Calu3 (cell line): Measurements from ENCODE around the gene TRMT61B. TPM values are rescaled to one million over a fixed set of nuclear protein-coding genes. Genes with fewer than 3 reads are reported as not detected.

Experiments
- BruUV-seq: library from RNA; stranded (reverse); fragments of 400-500 nt; replicated peaks from 2 replicates; lab custom pipeline; 2021; lab: Mats Ljungman, UMichigan
- CTCF ChIA-PET: fragments of 300-600 bp; sonication (Branson Sonifier 250); formaldehyde crosslinking; loops from one replicate; lab custom pipeline; 2022; ENCODE audit warnings: antibody characterized with exemption; lab: Charles Lee
- DNase-seq: peaks from one replicate; pipeline ENCODE4 v3.0.0; 2022
- H3K27ac Mint-ChIP-seq: one replicate; pipeline ENCODE4 v1.8.0; 2022; ENCODE audit warnings: mixed read lengths; ENCODE audit not compliant: unreplicated experiment
- H3K27me3 Mint-ChIP-seq: one replicate; pipeline ENCODE4 v1.8.0; 2022; ENCODE audit warnings: mixed read lengths; ENCODE audit not compliant: unreplicated experiment
- H3K36me3 Mint-ChIP-seq: one replicate; pipeline ENCODE4 v1.8.0; 2022; ENCODE audit warnings: mild to moderate bottlenecking, moderate library complexity, mixed read lengths; ENCODE audit not compliant: insufficient read depth, unreplicated experiment
- H3K4me1 Mint-ChIP-seq: one replicate; pipeline ENCODE4 v1.8.0; 2022; ENCODE audit warnings: mild to moderate bottlenecking, low read depth, mixed read lengths; ENCODE audit not compliant: unreplicated experiment
- H3K4me3 Mint-ChIP-seq: one replicate; pipeline ENCODE4 v1.8.0; 2022; ENCODE audit warnings: mild to moderate bottlenecking, low read depth, moderate library complexity, mixed read lengths; ENCODE audit not compliant: unreplicated experiment
- H3K9me3 Mint-ChIP-seq: one replicate; pipeline ENCODE4 v1.8.0; 2022; ENCODE audit warnings: low read depth, mixed read lengths; ENCODE audit not compliant: unreplicated experiment
- intact Hi-C: fragments of 100-400 bp; cut with micrococcal nuclease; formaldehyde crosslinking; loops from one replicate; pipeline ENCODE4 v1.10.0; 2022; ENCODE audit not compliant: unreplicated experiment
- total RNA-seq: library from RNA; stranded (reverse); gene quantifications from 2 replicates; pipeline ENCODE4 v1.2.3, GENCODE V29; 2022
- TF ChIP-seq, protein P1 (sequence below): fragments of 200-600 bp; IDR thresholded peaks from one replicate; pipeline ENCODE4 v1.8.0; 2022; ENCODE audit warnings: antibody characterized with exemption; ENCODE audit not compliant: unreplicated experiment

TRMT61B gene
- total RNA-seq, 1 experiment from 2014 or later, result 17.0 TPM

DNA sequence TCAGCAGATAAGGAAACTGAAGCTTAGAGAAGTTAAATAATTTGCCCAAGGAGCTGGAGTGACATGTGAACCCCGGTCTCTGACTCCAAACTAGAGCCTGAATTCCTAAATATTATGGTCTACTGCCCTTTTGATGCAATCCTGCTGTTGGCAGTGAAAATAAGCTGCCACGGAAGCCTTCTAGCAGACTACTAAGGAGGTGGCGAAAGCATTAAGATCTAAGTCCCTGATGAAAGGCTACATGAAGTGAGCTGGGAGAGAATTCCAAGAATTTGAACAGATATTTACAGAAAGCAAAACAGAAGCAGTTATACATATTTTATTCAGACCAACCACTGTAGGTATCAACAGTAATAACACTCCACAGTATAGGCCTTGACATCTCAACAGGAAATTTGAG is 28.1 kb downstream of the TRMT61B start:
- intact Hi-C loops, result no loop called here
- H3K4me3 Mint-ChIP-seq, result no peak overlapping the region
- H3K27me3 Mint-ChIP-seq, result no peaks in the 10 kb centered on the region
- CTCF ChIA-PET, result no interaction called here
- DNase-seq, result no peak
- no peaks in the 10 kb centered on the region for H3K4me1 Mint-ChIP-seq
- H3K9me3 Mint-ChIP-seq, result no peaks in the 10 kb centered on the region
- no TSS peak for BruUV-seq
- peaks cover 5% of the 10 kb centered on the region for H3K36me3 Mint-ChIP-seq
- H3K27ac Mint-ChIP-seq, result no peak overlapping the region
- TF ChIP-seq, protein P1, sequence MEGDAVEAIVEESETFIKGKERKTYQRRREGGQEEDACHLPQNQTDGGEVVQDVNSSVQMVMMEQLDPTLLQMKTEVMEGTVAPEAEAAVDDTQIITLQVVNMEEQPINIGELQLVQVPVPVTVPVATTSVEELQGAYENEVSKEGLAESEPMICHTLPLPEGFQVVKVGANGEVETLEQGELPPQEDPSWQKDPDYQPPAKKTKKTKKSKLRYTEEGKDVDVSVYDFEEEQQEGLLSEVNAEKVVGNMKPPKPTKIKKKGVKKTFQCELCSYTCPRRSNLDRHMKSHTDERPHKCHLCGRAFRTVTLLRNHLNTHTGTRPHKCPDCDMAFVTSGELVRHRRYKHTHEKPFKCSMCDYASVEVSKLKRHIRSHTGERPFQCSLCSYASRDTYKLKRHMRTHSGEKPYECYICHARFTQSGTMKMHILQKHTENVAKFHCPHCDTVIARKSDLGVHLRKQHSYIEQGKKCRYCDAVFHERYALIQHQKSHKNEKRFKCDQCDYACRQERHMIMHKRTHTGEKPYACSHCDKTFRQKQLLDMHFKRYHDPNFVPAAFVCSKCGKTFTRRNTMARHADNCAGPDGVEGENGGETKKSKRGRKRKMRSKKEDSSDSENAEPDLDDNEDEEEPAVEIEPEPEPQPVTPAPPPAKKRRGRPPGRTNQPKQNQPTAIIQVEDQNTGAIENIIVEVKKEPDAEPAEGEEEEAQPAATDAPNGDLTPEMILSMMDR, result no peak

DNA sequence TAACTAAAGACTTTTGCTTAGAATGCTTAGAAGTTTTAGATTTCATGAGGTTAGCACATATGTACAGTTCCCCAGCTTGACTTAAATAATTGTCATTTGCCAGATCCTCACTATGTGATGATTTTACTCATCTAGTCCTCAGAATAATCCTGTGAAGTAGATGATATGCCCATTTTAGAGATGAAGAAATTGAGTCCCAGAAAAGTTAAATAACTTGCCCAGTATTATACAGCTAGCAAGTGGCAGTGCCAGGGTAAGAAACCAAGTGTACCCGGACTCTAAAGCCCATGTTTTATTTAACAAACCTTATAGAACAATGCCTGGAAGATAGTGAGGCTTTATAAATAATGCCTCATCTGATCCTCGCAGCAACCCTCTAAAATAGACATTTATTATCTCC is 31.1 kb downstream of the TRMT61B start:
- Mint-ChIP-seq H3K36me3 (peaks cover 5% of the 10 kb centered on the region), H3K4me1 (no peaks in the 10 kb centered on the region), H3K4me3 (no peak overlapping the region), H3K27me3 (no peaks in the 10 kb centered on the region), H3K27ac (no peak overlapping the region), H3K9me3 (no peaks in the 10 kb centered on the region)
- intact Hi-C loops, result no loop called here
- CTCF ChIA-PET, result no interaction called here
- TF ChIP-seq, protein P1, result no peak
- no peak for DNase-seq
- no TSS peak for BruUV-seq

DNA sequence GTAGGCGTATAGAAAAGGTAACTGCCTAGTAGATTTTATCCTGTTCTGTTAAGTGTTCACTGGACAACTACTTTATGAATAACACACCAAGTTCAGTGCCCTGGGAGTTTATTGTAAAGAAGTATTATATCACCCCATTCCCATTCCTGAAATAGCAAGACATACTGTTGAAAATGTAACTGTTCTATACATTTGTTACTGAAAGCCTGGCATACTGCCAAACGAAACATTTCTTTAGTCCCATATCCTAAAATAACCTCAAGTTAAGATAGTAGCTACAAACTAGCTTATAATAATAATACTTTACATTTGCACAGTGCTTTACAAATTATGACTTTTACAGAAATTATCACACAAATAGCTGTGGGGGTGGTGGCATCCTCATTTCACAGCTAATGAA is 34.3 kb downstream of the TRMT61B start:
- Mint-ChIP-seq H3K4me3 (no peak overlapping the region), H3K4me1 (no peaks in the 10 kb centered on the region), H3K36me3 (peaks cover 3% of the 10 kb centered on the region), H3K27me3 (no peaks in the 10 kb centered on the region), H3K27ac (no peak overlapping the region), H3K9me3 (no peaks in the 10 kb centered on the region)
- intact Hi-C loops, result no loop called here
- CTCF ChIA-PET, result no interaction called here
- BruUV-seq, result no TSS peak
- TF ChIP-seq, protein P1, result no peak
- no peak for DNase-seq

DNA sequence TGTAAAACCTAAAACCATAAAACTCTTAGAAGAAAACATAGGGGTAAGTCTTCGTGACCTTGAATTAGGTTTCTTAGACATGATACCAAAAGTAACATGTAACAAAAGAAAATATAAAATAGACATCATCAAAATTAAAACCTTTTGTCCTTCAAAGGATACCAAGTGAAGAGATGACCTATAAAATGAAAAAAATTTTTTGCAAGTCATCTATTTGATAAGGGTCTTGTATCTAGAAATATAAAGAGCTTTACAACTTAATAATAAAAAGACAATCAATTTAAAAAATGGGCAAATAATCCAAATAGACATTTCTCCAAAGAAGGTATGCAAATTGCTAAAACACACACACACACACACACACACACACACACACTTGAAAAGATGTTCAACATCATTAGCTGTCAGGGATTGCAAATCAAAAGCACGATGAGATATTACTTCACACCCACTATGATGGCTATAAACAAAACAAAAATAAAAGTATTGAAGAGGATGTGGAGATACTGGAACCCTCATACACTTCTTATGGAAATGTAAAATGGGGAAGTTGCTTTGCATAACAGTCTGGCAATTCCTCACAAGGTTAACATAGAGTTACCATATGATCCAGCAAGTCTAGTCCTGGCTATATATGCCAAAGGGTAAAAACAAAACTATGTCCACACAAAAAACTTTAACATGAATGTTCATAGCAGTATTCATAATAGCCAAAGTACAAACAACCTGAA is 36.2 kb downstream of the TRMT61B start:
- no peaks in the 10 kb centered on the region for H3K36me3 Mint-ChIP-seq
- CTCF ChIA-PET, result interaction anchor here (0.6 kb wide), 1 partner anchor 179 kb away, joined by 3 read pairs; no protein-coding TSS in a partner anchor
- H3K27me3 Mint-ChIP-seq, result no peaks in the 10 kb centered on the region

More for the DNA sequence above, 36.2 kb downstream of the TRMT61B start:
- no peak overlapping the region for H3K27ac Mint-ChIP-seq
- H3K4me3 Mint-ChIP-seq, result no peak overlapping the region
- H3K9me3 Mint-ChIP-seq, result no peaks in the 10 kb centered on the region
- no TSS peak for BruUV-seq
- TF ChIP-seq, protein P1, result no peak
- DNase-seq, result no peak
- H3K4me1 Mint-ChIP-seq, result no peaks in the 10 kb centered on the region
- intact Hi-C loops, result no loop called here
